GM18519 (cell line): Measurements from ENCODE around the gene CALR.

ENCODE experiments used
- ATAC-seq: cut with Tn5 transposase; IDR thresholded peaks from one replicate; pipeline ENCODE4 v1.9.1; 2021; ENCODE audit warnings: mild to moderate bottlenecking, moderate library complexity; ENCODE audit not compliant: unreplicated experiment, low FRiP score

The CALR gene

DNA sequence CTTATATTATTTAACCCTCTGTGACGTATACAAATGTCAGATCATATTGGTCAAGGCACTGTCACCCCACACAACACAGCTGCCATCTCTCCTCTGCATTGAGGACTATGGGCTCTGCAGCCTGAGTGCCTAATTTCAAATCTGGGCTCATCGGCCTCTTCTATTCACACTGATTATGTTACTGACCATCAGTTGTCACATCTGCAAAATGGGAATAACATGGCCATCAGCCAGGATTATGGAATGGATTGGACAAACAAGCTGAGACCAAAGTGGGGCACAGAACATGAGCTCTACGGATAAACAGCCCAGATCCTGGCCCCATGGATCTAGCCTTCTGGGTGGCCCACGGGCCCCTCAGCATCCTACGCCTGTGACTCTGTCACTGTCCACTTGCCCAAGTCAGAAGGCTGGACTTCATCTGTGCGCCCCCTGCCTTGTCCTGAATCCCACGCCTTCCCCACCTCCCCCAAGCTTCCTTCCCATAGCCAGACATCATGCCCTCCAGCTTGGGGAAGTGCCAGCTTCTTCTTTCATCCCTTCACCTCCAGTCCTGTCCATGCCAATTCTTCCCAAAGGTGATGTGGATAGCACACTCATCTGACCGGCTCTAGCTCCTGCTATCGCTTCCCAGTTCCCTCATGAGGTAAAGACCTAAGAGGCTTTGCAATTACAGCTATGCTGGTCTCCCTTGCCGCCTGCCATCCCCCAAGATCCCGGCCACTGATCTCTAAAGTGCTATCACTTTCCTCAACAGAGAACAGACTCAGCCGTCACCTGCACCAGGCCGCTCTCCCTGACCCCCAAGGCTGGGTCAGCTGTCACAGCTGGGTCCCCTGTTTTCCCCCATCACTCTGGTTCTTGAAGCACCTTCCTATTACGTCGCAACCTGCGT lies 5.8 kb upstream of the CALR start:
- ATAC-seq: no peak

DNA sequence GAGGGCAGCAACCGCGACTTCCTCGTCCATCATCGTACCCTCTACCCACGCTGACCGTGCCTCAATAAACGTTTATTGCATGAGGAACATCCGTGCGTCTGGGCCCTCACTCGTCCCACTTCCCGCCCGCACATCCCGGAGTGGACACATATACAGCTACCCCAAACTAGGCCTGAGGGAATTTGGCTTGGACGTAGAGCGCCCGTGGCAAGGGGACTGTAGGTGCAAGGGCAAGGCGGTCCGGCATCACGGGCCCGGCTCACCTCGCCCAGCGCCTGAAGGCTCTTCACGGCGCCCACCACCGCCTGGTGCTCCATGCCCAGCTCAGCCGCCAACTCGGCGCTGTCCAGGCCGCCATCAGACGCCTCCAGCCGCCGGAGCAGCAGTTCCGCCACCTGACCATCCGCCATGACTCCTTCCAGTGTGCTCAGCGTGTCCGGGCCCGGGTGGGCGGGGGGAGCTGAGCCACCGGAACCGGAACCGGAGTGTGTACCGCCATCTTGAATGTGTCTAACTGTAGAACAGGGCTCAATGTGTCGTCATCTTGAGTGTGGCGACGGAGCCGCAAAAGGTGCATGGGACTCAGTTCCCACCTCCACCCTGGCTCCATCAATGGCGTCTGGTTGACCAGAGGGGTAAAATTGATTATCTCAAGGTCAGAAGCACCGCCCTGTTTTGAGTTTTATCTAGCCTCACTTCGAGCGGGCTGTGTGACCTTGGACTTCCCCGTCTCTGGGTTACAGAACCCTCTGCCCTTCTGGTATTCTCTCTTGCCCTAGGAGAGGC lies 4.9 kb upstream of the CALR start, which contains the start of gene FARSA:
FARSA (minus strand) TSS at position 425 of the 786 bp plus-strand sequence; CDS start at position 410, 15 bp downstream.
- no peak for ATAC-seq

DNA sequence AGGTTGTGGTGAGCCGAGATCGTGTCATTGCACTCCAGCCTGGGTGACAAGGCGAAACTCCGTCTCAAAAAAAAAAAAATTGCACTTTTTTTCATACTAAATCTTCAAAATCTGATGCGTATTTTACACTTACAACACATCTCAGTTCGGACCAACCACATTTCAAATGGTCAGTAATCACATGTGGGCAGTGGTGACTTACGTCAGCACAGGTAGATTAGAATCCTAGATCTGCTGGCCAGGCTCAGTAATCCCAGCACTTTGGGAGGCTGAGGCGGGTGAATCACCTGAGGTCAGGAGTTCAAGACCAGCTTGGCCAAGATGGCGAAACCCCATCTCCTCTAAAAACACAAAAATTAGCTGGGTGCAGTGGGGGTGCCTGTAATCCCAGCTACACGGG lies 3.3 kb upstream of the CALR start:
- no peak for ATAC-seq

- ATAC-seq: no peak
Observed at GRCh38 chr19:12936582-12936981, 1.8 kb upstream of the CALR start.

DNA sequence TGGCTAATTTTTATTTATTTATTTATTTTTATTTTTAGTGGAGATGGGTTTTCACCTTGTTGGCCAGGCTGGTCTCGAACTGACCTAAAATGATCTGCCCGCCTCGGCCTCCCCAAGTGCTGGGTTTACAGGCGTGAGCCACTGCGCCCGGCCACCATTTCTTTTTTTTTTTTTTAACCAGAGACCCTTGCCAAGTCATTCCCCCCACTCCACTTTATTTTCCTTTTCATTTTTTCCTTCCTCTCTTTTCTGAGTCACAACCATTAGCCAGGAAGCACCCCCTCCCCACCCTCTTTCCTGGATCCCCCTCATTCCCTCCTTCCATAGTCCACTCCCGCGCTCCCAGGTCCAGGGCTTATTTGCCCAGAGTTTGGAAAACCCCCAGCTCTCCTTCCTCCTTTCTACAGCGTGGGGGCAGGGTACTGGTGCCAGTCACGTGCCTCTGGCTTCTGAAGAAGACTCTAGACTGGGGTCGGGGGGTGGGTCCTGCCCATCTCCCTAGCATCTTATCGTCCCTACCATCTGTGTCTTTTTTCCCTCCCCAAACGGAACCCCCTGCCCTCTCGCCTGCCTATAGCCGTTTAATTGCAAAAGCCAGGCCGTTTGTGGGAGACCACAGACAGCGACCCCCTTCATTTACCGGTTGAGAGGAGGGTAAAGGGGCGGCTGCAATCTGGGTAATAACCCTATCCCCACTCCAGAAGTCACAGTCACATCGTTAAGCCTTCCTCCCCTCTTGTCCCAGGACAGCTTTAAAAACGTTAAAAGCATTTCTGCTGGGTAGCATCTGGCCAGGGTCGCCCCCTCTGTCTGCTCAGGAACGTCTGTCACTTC lies 1.1 kb upstream of the CALR start:
- no peak for ATAC-seq

- ATAC-seq: no peak
Observed at GRCh38 chr19:12938779-12939601, 581 bp downstream of the CALR start.

GRCh38 chr19:12939975-12940423 lies 1.6 kb downstream of the CALR start:
- ATAC-seq: no peak

DNA sequence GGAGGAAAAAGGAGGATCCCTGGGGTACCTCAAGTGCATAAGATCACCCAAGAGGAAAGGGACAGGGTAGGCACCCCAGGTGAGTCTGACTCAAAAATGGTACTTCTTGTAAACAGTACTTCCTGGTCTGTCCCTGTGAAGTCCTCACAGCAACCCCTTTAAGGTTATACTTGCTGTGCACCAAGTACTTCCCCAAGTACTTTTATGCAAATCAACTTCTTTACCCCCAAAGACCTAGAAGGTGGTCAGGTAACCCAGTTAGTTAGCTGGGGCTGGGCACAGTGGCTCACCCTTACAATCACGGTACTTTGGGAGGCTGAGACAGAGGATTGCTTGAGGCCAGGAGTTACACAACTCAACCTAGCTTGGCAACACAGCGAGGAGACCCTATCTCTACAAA lies 2.5 kb downstream of the CALR start:
- no peak for ATAC-seq

DNA sequence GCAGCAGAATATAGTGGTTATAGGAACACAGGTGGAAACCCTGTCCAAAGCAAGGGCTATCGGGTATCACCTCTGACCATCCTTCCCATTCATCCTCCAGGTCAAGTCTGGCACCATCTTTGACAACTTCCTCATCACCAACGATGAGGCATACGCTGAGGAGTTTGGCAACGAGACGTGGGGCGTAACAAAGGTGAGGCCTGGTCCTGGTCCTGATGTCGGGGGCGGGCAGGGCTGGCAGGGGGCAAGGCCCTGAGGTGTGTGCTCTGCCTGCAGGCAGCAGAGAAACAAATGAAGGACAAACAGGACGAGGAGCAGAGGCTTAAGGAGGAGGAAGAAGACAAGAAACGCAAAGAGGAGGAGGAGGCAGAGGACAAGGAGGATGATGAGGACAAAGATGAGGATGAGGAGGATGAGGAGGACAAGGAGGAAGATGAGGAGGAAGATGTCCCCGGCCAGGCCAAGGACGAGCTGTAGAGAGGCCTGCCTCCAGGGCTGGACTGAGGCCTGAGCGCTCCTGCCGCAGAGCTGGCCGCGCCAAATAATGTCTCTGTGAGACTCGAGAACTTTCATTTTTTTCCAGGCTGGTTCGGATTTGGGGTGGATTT lies 5.1 kb downstream of the CALR start:
- ATAC-seq: no peak

GRCh38 chr19:12944104-12944674 lies 5.8 kb downstream of the CALR start:
- no peak for ATAC-seq

GRCh38 chr19:12945479-12946091 lies 7.2 kb downstream of the CALR start, which contains the start of gene RAD23A:
RAD23A (plus strand) TSS chr19:12945862; CDS start chr19:12945949, 87 bp downstream.
- peak; percentile 73 for ATAC-seq

- ATAC-seq: no peak
Observed at GRCh38 chr19:12946092-12946721, 7.8 kb downstream of the CALR start.

GRCh38 chr19:12946731-12947496 lies 8.5 kb downstream of the CALR start:
- no peak for ATAC-seq

DNA sequence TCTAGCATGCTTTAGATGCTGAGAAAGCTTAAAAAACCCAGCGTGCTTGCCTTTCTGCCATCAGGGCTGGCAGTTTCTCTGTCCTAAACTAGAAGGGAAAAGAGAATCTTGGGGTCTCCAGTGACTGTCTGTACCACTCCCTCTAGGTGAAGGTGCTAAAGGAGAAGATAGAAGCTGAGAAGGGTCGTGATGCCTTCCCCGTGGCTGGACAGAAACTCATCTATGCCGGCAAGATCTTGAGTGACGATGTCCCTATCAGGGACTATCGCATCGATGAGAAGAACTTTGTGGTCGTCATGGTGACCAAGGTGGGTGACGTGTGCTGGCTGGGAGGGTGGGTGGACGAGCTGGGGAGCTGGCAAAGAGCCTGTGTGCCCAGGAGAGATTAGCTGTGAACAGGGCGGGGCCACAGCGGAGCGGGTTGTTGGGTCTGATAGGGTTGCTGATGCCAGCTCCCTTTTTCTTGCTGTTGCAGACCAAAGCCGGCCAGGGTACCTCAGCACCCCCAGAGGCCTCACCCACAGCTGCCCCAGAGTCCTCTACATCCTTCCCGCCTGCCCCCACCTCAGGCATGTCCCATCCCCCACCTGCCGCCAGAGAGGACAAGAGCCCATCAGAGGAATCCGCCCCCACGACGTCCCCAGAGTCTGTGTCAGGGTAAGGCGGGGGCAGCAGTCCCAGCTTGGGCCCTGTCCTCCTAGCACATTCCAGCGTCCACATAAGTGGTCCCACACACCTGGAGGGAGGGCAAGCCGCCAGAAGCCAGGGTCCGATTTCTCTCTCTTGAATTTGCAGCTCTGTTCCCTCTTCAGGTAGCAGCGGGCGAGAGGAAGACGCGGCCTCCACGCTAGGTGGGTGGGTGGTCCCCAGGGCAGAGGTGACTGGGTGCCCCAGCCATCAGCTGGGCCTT lies 9.5 kb downstream of the CALR start:
- ATAC-seq: no peak

GRCh38 chr19:12948612-12949362 lies 10.4 kb downstream of the CALR start:
- ATAC-seq: no peak
